Bone marrow (tissue), 2 donors: ENCODE results near the gene MSGN1.

ENCODE experiments used
- DNase-seq, 2 donors: peaks; one replicate each; lab custom pipeline; 2025; lab: John Stamatoyannopoulos, UW

The MSGN1 gene, protein sequence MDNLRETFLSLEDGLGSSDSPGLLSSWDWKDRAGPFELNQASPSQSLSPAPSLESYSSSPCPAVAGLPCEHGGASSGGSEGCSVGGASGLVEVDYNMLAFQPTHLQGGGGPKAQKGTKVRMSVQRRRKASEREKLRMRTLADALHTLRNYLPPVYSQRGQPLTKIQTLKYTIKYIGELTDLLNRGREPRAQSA

DNA sequence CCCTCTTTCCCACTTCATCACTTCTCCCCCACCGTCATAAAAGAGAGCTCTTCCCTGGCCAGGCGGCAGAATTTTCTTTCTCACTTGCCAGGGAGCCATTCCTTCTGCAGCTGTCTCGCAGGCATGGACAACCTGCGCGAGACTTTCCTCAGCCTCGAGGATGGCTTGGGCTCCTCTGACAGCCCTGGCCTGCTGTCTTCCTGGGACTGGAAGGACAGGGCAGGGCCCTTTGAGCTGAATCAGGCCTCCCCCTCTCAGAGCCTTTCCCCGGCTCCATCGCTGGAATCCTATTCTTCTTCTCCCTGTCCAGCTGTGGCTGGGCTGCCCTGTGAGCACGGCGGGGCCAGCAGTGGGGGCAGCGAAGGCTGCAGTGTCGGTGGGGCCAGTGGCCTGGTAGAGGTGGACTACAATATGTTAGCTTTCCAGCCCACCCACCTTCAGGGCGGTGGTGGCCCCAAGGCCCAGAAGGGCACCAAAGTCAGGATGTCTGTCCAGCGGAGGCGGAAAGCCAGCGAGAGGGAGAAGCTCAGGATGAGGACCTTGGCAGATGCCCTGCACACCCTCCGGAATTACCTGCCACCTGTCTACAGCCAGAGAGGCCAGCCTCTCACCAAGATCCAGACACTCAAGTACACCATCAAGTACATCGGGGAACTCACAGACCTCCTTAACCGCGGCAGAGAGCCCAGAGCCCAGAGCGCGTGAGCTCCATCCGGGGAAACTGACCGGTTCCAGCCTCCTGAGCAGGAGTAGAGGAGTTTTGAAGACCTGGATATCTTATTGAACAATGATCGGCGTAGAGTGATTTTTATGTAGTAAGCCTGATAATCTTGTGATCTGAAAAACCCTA is at the start of gene MSGN1:
Gene MSGN1 (plus strand): TSS at position 65 of the 850 bp plus-strand sequence. CDS start 59 bp downstream, at position 124.
- DNase-seq: no peak

DNA sequence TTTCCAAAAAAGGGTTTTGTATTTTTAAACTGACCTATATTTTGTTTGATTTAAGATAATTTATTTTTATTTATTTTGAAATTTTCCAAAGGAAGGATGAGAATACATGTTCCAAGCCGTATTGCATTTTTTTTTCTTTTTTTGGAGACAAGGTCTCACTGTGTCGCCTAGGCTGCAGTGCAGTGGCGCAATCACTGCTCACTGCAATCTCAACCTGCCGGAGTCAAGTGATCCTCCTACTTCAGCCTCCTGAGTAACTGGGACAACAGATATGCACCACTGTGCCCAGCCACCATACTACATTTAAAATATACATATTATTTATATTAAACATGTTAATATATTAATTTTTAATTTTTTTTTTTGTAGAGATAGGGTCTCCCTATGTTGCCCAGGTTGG is 47.4 kb upstream of the MSGN1 start:
- DNase-seq: no peak

DNA sequence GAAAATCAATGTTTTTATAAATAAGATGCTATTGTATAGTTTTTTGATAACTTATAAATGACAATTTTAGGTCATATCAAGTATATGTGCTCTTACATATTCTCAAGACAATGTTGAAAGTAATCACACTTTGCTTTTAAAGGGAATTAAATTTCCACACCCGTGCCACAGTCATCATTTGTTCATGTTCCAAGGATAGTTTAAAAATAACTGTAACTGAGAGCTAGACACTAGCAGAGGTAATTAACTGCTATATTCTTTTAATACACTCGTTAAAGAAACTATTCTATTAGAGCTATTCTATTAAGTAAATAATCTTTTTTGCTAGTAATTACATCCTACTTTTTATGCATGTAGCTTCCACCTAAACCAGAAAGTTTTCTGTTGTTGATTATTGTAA is 44.3 kb upstream of the MSGN1 start:
- DNase-seq: no peak

DNA sequence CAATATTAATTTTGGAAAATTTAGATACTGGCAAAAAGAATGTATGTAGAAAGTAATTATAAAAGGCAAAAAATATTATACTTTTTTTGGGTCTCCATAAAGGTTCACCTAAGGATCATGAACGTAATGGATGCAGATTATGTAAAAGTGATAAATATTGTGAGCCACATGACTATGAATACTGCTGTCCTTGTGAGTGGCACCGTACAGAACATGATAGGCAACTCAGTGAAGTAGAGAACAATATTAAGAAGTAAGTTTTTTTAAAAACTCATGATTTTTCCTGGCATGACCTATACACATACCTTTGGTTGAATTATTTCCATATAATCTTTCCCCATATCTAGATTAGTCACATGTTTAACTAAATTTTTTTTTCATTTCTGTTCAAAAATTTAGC is 43.7 kb upstream of the MSGN1 start:
- no peak for DNase-seq

DNA sequence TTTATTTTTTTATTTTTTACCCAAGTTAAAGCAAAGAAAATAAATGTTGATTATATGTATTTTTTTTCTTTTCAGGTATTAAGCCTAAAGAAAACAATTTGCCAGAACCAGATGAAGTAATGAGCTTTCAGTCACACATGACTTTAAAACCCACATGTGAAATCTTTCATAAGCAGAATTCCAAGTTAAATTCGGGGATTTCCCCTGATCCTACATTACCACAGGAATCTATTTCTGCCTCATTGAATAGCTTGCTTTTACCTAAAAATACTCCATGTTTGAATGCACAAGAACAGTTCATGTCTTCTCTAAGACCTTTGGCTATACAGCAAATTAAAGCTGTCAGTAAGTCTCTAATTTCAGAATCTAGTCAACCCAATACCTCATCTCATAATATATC is 35.7 kb upstream of the MSGN1 start:
- no peak for DNase-seq

DNA sequence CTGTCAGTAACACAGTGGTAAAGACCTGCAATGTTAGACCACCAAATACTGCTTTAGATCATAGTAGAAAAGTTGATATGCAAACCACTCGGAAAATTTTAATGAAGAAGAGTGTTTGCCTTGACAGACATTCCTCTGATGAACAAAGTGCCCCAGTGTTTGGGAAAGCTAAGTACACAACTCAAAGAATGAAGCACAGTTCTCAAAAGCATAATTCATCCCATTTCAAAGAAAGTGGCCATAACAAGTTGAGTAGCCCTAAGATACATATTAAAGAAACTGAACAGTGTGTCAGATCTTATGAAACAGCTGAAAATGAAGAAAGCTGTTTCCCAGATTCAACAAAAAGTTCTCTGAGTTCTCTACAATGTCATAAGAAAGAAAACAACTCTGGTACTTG is 34.8 kb upstream of the MSGN1 start:
- DNase-seq: no peak

DNA sequence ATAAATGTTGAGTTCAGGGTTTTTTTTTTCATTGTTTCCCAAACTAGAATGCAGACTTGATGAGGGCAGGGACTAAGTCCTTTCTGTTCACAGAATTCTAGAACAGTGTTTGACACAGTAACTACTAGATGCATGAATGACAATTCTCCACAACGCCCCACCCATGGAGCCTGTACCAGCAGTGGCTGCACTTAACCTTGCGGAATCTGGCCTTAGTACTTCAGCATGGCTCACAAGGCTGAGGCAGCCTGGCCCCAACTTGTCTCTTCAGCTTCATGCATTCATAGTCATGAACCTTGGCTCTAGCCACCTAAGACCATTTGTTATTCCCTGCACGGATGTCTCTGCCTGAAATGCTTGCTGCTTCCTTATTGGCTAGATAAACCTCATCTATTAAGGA is 29.5 kb upstream of the MSGN1 start:
- no peak for DNase-seq

DNA sequence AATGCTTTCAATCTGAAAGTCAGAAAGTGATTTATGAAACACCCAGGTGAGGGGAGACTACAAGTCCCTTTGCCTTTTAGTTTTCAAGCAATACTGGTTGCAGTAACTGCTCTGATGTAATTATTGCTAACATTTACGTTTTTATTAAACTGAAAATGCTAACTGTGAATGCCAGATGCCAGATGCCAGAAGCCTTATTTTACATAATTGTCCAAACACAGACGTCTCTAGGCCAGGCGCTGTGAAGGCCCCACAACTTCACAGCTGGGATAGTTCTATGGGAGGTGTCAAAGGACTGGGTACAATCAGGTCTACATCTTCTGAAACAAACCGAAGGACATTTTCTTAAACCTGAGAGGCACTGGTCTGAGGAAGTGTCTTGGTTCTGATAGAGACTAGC is 27.5 kb upstream of the MSGN1 start:
- DNase-seq: no peak

DNA sequence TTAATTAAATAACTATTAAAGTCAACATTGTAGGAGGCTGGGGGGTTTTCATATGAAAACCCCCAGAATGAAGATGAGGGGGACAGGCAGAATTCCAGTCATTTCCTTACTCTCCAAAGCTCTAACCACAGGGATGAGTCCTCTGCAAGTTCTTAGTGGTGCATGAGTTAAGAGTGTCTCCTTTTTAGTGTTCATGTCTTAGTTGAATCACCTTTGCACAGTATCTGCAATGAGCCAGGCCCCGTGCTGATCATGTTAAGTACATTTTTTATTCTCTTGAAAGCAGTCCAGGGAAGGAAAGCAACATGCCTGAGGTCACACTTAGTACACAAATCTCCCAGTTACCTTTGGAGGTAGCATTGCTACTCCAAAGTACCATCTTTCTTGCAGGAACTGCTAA is 25.7 kb upstream of the MSGN1 start:
- no peak for DNase-seq

DNA sequence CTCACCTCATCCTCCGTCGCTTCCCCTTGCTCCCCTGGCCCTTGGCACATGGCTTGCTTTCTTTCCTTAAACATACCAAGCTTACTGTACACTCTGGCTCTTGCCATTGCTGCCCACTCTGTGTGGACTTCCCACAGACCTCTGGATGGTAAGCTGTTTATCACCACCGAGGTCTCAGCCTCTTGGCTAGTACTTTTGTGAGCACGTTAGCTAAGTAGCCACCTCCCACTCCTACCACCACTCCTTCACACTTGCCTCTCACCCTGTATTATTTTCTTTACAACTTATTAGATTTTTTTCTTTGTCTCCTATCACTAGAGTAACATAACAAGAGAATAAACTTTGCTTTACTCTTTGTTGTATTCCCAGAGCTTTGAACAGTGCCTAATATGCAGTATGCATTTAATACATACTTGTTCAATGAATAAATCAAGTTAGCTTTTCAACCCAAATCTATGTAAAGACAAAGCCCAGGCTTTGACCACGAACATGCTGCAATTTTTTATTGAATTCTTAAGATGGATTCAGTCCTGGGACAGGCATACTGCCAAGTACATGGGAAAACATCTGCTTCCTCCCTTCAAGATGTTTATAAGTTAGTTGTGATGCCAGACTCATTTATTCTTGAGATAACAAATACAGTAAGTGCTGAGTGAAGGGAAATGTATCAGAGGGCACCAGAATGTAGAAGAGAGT is 25.0 kb upstream of the MSGN1 start:
- peak in 1 of 2 donors; percentile 89 for DNase-seq

DNA sequence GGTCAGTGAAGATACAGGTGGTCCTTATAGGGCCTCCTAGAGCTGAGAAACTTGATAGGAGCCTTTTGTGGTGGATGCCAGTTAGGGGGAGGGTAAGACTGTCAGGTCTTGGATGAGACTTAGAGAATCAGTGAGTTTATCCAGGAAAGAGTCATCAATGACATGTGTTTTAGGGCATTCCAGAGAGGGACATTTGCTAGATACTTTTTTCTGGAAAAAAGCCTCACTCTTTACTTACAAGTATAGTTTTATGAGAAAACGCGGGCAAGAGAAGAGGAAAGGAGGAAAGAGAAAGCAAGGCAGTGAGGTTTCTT is 24.5 kb upstream of the MSGN1 start:
- DNase-seq: no peak

DNA sequence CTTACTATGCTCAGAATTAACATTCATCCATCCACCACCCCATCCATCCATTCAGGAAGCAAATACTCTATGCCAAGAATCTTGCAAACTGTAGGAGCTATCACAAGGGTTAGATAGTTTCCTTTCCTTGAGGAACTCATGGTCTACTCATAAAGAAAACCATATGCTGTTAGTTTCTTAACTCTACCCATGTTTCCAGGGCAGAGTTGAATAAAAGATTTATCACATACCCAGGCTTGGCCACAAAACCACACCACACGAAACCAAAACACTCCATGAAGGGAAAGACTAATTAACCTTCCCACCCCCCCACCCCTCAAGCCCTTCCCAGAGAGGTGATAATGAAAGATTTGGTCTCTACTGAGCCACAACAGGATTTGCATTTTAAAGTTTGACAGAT is 23.7 kb upstream of the MSGN1 start:
- DNase-seq: no peak

DNA sequence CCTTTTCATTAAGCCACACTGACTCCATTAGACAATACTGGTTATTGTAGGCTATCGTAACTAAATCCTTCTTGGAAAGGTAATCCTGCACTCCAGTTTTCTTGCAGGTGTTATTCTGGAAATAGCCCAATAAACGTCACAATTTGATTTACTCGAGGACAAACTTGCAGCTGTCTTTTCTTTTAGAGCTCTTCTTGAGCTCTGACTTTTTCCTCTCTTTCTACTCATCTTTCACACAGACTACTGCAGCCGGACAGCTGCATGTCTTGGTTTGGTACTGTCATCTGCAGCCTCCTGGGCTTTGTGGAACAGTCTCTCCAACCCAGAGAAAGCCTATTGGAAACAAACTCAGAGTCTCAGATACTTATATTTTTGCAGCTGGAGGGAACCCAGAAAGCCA is 23.0 kb upstream of the MSGN1 start:
- no peak for DNase-seq

DNA sequence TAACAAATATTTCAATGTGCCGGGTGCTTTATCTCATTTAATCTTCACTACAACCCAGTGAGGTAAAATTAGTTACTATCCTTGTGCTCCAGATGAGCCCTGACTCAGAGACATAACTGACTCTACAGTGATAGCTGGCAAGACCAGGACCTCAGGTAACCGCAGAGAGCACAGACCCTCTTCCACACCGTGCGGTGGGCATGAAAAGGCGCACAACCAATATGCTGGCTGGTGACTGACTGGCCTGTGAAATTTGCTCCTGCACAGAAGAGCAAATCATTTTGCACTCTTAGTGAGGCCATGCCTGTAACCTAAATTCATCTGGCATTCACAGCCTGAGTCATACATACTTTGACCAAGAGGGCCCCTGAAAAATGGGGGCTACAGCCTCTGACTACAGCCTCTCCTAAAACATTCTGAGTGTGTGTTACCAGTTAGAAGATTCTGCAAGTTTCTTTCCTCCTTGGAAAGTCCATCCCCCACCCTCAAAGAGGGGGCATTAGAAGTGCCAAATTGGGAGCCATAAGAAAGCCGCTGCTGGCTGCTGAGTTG is 22.4 kb upstream of the MSGN1 start:
- DNase-seq: no peak

DNA sequence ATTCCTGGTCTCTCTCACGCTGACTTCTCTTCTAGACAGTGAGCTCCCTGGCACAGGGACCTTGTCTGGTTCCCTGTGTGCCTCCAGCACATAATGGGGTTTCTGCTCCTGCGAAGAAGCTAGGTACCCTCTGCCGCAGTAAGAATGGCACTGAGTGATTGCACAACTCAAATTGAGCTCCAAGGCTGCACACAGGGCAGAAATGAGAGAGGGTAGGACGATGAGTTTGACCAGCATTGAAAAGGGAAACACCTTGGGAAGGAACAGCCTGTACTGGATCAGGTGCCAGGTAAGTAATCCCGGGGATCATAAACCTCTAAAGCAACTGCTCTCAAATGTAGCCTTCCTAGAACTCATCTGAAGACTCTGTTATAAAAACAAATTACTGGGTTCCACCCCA is 21.0 kb upstream of the MSGN1 start:
- DNase-seq: no peak

DNA sequence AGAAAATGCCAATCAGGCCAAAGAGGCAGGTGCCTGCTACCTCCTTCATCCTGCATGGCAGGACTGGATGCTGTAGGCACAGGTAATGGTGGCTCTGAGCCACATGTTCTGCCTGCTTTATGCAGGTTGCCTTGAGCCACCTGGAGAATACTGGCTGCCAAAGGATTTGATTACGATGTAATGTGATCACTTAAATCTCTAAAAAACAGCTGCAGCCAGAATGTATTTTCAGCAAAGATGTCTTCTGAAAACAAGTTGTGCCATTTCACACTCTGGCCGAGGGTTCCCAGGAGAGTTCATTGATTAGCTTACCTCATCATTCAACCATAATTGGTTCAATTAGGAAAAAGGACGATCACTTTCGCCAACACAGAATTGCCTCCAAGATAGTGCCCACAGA is 17.9 kb upstream of the MSGN1 start:
- DNase-seq: no peak

DNA sequence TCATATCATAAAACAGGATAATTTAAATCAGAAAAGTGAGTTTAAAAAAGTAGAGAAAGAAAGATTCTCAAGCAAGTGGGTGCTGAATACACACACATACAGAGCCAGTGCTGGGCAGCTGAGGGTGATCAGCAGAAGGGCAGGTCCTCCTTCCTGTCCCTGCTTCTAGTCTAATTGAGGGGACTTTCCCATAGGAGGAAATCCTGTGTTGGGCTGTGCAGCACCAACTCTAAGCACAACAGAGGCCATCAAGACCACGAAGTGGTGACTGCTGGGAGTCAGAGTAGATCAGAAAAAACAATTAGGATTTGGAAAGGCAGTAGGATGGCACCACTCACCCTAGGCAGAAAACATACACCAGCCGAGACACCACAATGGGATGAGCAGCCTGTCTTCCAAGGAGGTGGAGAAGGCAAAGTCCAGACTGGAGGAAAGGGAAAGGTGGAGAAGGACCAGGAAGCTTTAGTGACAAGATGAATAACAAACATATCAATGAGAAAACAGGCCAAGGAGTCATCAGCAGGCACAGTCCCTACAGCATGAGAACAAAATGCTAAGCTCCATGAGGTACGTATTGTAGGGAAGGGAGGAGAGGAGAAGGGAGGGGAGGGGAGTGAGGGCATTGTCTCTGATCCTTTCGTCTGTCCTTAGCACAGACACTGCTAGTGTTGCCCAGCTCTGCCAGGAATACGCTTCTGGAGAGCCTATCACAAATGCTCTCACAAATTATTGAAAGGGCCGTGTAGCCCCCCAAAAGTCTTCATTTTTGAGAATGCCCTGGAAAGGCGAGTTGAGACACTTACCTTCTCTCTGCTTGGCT is 16.7 kb upstream of the MSGN1 start:
- DNase-seq: no peak

DNA sequence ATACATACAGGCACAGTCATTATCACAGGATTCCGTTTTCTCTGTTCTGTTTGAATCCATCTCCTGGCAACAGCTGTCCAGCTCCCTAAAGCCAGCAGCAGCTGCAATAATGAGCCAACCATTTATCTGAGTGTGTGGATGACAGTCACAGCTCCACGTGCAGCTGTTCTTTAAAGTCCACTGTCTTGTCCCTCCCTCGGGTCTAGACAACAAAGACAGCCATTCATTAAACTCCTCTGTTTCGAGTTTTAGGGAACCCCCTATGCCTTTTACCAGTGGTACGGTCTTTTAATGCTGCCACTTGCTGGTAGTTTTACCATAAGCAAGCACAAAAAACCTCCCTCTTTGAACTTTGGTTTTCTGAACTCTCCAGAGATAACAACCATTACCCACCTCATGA is 16.0 kb upstream of the MSGN1 start:
- no peak for DNase-seq

DNA sequence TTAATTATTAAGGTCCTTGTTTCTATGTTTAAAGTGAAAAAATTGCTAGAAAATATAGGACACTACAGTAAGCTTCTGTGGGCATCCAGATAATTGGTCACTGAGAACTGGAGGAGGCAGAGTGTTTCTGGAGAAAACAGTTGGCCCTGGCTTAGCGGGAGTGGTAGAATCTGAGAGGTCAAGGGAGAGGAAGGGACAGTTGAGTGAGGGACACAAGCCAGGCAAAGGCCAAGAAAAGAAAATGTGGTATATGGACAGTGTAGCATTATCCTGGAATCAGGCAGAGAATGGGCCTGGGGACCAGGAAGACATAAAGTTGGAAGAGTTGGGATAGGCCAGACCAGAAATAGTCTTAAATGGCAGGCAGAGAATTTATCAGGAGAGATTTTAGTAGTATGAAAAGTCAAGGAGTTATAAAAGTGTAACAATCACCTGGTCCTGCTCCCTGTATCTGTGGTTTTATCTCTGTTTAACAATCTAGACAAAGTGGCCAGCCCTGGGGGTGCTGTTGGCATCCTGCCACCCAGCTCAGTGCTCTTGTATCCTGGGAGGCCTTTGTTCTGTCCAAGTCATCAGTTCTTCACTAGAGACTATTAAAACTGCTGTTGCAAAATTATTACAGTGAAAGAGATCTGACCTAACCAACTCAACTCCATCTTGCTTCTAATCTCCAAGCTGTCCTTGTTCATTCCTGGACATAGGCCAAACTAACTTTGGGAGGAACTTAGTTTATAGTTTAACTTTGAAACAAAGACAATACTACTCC is 15.4 kb upstream of the MSGN1 start:
- DNase-seq: no peak

DNA sequence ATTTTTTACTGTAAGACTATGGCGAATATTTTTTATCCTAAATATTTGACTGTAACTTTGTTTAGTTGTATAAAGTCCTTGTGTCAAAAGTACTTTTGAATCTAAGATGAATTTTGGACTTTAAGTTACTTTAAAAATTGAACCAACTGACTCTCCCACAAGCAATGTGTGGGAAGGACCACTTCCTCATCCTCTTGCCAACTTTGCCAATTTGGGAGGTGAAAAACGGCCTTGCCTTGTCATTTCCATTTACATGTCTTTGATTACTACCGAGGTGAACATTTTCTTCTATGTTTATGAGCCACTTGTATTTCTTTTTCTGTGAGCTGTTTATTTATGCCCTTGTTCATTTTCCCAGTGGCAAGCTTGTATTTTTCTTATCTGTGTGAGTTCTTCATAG is 12.8 kb upstream of the MSGN1 start:
- no peak for DNase-seq

DNA sequence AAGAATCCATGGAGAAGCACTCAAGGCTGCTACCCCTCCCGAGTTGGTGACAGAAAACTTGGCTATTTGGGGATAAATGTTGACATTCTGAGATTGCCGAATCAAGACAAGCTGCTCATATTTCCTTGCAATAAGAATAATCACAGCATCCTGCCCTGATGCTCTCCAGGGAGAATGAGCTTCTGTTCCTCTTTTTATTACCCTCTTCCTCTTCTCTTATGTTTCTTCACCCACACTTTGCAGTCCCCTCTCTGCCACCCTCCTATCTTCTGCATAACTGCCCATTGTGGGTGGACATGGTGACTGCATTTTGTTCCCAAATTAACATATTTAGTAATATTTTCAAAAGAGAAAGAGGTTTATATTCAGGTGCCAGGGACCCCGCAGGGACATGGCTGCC is 11.9 kb upstream of the MSGN1 start:
- peak in 1 of 2 donors; percentile 41 for DNase-seq
